Activated naive CD8-positive, alpha-beta T cell treated with anti-CD3 and anti-CD28 coated beads, Interleukin-2, amount 10 ng/mL, durations not matched to agents 7 days and 5 days (primary cell): Measurements from ENCODE around the gene TPGS1. TPM values are rescaled to one million over a fixed set of nuclear protein-coding genes. Genes with fewer than 3 reads are reported as not detected.

ENCODE experiments used
- ATAC-seq: fragments of 150-1000 bp; cut with Tn5 transposase; one replicate; pipeline ENCODE4 v1.10.0; 2021; ENCODE audit warnings: low read depth, moderate library complexity
- POLR2A ChIA-PET: fragments of 350-600 bp; sonication (Branson Sonifier 250); formaldehyde crosslinking; loops from one replicate; lab custom pipeline; 2021; ENCODE audit warnings: antibody characterized with exemption; lab: Charles Lee
- DNase-seq: peaks from one replicate; pipeline ENCODE4 v3.0.0; 2021
- H3K27ac Mint-ChIP-seq: one replicate; pipeline ENCODE4 v1.8.0; 2022; ENCODE audit warnings: mild to moderate bottlenecking, mixed read lengths
- H3K27me3 Mint-ChIP-seq: one replicate; pipeline ENCODE4 v1.8.0; 2022; ENCODE audit warnings: mild to moderate bottlenecking, moderate library complexity, mixed read lengths
- H3K36me3 Mint-ChIP-seq: one replicate; pipeline ENCODE4 v1.8.0; 2021; ENCODE audit warnings: mild to moderate bottlenecking, mixed read lengths
- H3K4me1 Mint-ChIP-seq: one replicate; pipeline ENCODE4 v1.8.0; 2021; ENCODE audit warnings: mixed read lengths
- H3K4me3 Mint-ChIP-seq: one replicate; pipeline ENCODE4 v1.8.0; 2022; ENCODE audit warnings: mild to moderate bottlenecking, moderate library complexity, mixed read lengths
- H3K9me3 Mint-ChIP-seq: one replicate; pipeline ENCODE4 v1.8.0; 2021; ENCODE audit warnings: mixed read lengths
- total RNA-seq, 2 experiments: library from RNA; stranded (reverse); gene quantifications; one replicate each; pipeline ENCODE4 v1.2.3, GENCODE V29; 2021

The TPGS1 gene
- total RNA-seq, 2 experiments from 2014 or later, result 27.0 to 27.2 TPM

- H3K9me3 Mint-ChIP-seq, result no peaks in the 10 kb centered on the region
- H3K27me3 Mint-ChIP-seq, result no peaks in the 10 kb centered on the region
- ATAC-seq, result no peak
- H3K36me3 Mint-ChIP-seq, result peaks cover 4% of the 10 kb centered on the region
- H3K4me3 Mint-ChIP-seq, result no peak overlapping the region
- DNase-seq, result no peak
- H3K4me1 Mint-ChIP-seq, result peaks cover 9% of the 10 kb centered on the region
- no peak overlapping the region for H3K27ac Mint-ChIP-seq
- POLR2A ChIA-PET, result no interaction called here
Observed at GRCh38 chr19:538641-539428, 31.5 kb downstream of the TPGS1 start.

GRCh38 chr19:539429-540030 is 32.2 kb downstream of the TPGS1 start:
- POLR2A ChIA-PET, result no interaction called here
- Mint-ChIP-seq H3K4me1 (peaks cover 15% of the 10 kb centered on the region), H3K27me3 (no peaks in the 10 kb centered on the region), H3K4me3 (no peak overlapping the region), H3K36me3 (peaks cover 4% of the 10 kb centered on the region), H3K27ac (no peak overlapping the region), H3K9me3 (no peaks in the 10 kb centered on the region)
- ATAC-seq, result no peak
- DNase-seq, result no peak

- no peak for DNase-seq
- Mint-ChIP-seq H3K27me3 (no peaks in the 10 kb centered on the region), H3K4me3 (no peak overlapping the region), H3K27ac (no peak overlapping the region), H3K36me3 (peaks cover 4% of the 10 kb centered on the region), H3K9me3 (no peaks in the 10 kb centered on the region), H3K4me1 (peaks cover 20% of the 10 kb centered on the region)
- ATAC-seq, result no peak
- POLR2A ChIA-PET, result interaction anchor here (1.9 kb wide), 1 partner anchor 9 kb away, joined by 10 read pairs; no protein-coding TSS in a partner anchor
Observed at GRCh38 chr19:540867-541637, 33.8 kb downstream of the TPGS1 start.

DNA sequence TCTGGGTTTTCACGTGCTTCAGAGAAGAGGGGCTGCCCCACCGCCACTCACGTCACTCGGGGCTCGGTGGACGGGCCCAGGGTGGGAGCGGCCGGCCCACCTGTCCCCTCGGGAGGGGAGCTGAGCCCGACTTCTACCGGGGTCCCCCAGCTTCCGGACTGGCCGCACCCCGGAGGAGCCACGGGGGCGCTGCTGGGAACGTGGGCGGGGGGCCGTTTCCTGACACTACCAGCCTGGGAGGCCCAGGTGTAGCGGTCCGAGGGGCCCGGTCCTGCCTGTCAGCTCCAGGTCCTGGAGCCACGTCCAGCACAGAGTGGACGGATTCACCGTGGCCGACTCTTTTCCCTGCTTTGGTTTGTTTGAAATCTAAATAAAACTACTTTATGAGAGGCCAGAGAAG is 34.4 kb downstream of the TPGS1 start:
- ATAC-seq (no peak), DNase-seq (no peak)
- peaks cover 20% of the 10 kb centered on the region for H3K4me1 Mint-ChIP-seq
- H3K9me3 Mint-ChIP-seq, result no peaks in the 10 kb centered on the region
- no peaks in the 10 kb centered on the region for H3K27me3 Mint-ChIP-seq
- H3K36me3 Mint-ChIP-seq, result peaks cover 4% of the 10 kb centered on the region
- POLR2A ChIA-PET, result interaction anchor here (1.1 to 1.9 kb wide), 3 partner anchors 9 to 30 kb away, joined by 3 to 10 read pairs (median 4); no protein-coding TSS in a partner anchor
- H3K27ac Mint-ChIP-seq, result no peak overlapping the region
- H3K4me3 Mint-ChIP-seq, result no peak overlapping the region

DNA sequence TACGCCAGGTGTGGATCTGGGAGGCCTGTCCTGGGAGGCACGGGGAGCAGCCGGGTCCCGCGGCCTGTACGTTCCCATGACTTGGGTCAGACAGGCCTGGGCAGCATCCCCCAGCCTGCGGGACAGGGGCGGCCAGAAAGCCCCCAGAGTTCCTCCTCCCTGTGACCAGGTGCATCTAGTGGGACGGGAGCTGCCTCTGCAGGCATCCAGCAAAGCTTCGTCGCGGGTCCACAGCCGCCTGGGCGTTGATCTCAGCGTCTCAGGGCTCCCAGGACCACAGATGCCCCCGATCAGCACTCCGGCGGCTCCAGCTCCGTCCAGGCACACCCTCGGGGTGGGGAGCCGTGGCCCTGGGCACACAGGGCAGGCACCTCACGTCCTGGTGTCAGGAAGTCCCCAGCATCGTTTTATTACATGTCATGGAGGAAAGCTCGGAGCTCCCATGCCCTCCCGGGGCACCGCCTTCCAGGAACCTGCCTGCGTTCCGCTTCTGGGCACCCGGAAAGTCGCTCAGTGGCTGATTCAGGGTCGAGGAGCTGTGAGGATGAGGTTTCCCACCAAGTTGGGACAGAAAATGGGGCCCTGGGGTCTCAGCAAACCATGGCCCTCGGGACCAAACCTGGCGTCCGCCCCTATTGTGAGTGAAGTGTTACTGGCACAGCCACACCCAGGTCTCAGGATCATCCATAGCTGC is 35.0 kb downstream of the TPGS1 start:
- no peak overlapping the region for H3K27ac Mint-ChIP-seq
- H3K9me3 Mint-ChIP-seq, result no peaks in the 10 kb centered on the region
- ATAC-seq (no peak), DNase-seq (no peak)
- no peaks in the 10 kb centered on the region for H3K27me3 Mint-ChIP-seq
- H3K4me3 Mint-ChIP-seq, result no peak overlapping the region
- H3K4me1 Mint-ChIP-seq, result peaks cover 20% of the 10 kb centered on the region
- POLR2A ChIA-PET, result interaction anchor here (1.0 to 1.9 kb wide), 4 partner anchors 10 to 69 kb away, joined by 3 to 10 read pairs (median 4); no protein-coding TSS in a partner anchor
- H3K36me3 Mint-ChIP-seq, result peaks cover 4% of the 10 kb centered on the region

GRCh38 chr19:543910-544608 is 36.8 kb downstream of the TPGS1 start, which contains the start of gene GZMM:
GZMM (plus strand) TSS chr19:544053; CDS start chr19:544072, 19 bp downstream.
- Mint-ChIP-seq H3K4me1 (peaks cover 23% of the 10 kb centered on the region), H3K9me3 (no peaks in the 10 kb centered on the region), H3K4me3 (peak within 1 kb of the TSS; percentile 92), H3K36me3 (peaks cover 3% of the 10 kb centered on the region), H3K27me3 (no peaks in the 10 kb centered on the region), H3K27ac (peak within 1 kb of the TSS; percentile 96)
- POLR2A ChIA-PET, result interaction anchor here (1.0 to 2.6 kb wide), 3 partner anchors 10 to 29 kb away, joined by 4 to 19 read pairs (median 6); partner anchors contain the start of genes BSG and CDC34
- DNase-seq (peak; percentile 84), ATAC-seq (peak; percentile 88)

GRCh38 chr19:547117-547516 is 39.8 kb downstream of the TPGS1 start:
- DNase-seq (no peak), ATAC-seq (no peak)
- POLR2A ChIA-PET, result interaction anchor here (1.2 kb wide), 1 partner anchor 36 kb away, joined by 6 read pairs; no protein-coding TSS in a partner anchor
- H3K27ac Mint-ChIP-seq, result no peak overlapping the region
- peaks cover 23% of the 10 kb centered on the region for H3K4me1 Mint-ChIP-seq
- H3K4me3 Mint-ChIP-seq, result no peak overlapping the region
- H3K9me3 Mint-ChIP-seq, result no peaks in the 10 kb centered on the region
- no peaks in the 10 kb centered on the region for H3K27me3 Mint-ChIP-seq
- peaks cover 3% of the 10 kb centered on the region for H3K36me3 Mint-ChIP-seq

DNA sequence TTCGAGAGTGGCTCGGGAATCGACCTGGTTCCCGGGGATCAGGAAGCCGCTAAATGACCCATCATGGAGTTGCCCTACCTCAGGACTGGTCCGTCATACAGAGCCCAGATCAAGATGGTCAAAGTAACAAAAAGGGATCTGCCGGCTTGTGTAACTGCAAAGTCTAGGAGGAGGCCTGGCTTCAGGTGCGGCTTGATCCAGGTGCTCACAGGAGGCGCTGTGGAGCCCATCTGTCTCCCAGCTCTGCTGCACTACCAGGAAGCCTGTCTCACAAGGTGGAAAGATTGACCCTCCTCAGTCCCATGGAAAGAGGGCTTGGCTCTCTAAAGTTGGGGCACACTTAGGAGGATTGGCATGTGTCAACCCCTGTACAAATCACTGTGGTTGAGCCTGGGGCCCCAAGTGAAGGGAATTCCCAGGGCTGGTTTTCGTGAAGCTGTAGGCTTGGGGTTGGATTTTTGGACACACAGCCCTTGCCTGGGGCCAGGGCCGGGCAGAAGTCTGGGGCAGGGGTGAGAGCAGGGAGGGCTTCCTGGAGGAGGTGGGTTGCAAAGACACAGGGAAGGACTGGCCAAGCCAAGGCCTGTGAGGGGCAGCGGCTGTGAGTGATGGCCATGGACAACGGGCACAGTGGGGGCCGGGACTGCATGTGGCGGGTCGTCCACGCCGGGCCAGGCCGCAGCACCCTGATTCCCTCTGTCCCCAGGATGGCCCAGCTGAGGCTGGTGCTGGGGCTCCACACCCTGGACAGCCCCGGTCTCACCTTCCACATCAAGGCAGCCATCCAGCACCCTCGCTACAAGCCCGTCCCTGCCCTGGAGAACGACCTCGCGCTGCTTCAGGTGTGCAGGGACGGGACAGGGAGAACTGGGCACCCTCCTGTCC is 40.8 kb downstream of the TPGS1 start:
- no peak for DNase-seq
- Mint-ChIP-seq H3K4me3 (no peak overlapping the region), H3K9me3 (no peaks in the 10 kb centered on the region), H3K4me1 (peaks cover 23% of the 10 kb centered on the region), H3K36me3 (peaks cover 3% of the 10 kb centered on the region), H3K27me3 (no peaks in the 10 kb centered on the region), H3K27ac (no peak overlapping the region)
- ATAC-seq, result no peak
- POLR2A ChIA-PET, result no interaction called here

- ATAC-seq (no peak), DNase-seq (no peak)
- Mint-ChIP-seq H3K36me3 (peaks cover 1% of the 10 kb centered on the region), H3K4me1 (peaks cover 12% of the 10 kb centered on the region), H3K27me3 (no peaks in the 10 kb centered on the region), H3K27ac (no peak overlapping the region), H3K9me3 (no peaks in the 10 kb centered on the region), H3K4me3 (no peak overlapping the region)
- POLR2A ChIA-PET, result no interaction called here
Observed at GRCh38 chr19:548886-549830, 41.9 kb downstream of the TPGS1 start.

GRCh38 chr19:554817-555216 is 47.5 kb downstream of the TPGS1 start:
- Mint-ChIP-seq H3K27me3 (no peaks in the 10 kb centered on the region), H3K9me3 (no peaks in the 10 kb centered on the region), H3K4me3 (no peak overlapping the region), H3K36me3 (no peaks in the 10 kb centered on the region), H3K4me1 (no peaks in the 10 kb centered on the region), H3K27ac (no peak overlapping the region)
- ATAC-seq, result no peak
- POLR2A ChIA-PET, result interaction anchor here (0.7 kb wide), 1 partner anchor 519 kb away, joined by 3 read pairs; no protein-coding TSS in a partner anchor
- DNase-seq, result no peak

DNA sequence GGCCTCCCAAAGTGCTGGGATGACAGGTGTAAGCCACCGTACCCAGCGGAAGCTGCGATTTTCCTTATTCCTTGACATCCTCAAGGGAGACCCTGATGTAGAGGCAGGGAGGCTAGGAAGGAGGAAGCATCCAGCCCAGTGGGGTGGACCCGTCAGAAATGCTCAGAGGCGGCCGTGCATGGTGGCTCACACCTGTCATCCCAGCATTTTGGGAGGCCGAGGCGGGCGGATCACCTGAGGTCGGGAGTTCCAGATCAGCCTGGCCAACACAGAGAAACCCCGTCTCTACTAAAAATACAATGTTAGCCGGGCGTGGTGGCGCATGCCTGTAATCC is 48.1 kb downstream of the TPGS1 start:
- Mint-ChIP-seq H3K27ac (no peak overlapping the region), H3K36me3 (no peaks in the 10 kb centered on the region), H3K4me1 (no peaks in the 10 kb centered on the region), H3K9me3 (no peaks in the 10 kb centered on the region), H3K4me3 (no peak overlapping the region), H3K27me3 (no peaks in the 10 kb centered on the region)
- ATAC-seq (no peak), DNase-seq (no peak)
- POLR2A ChIA-PET, result no interaction called here
